OCI-LY1 (cell line): ENCODE results near the gene STK32C.

ENCODE experiments used
- H2AFZ ChIP-seq: fragments of 200-600 bp; sonication (generic), shearing (Covaris generic); 2 replicates; pipeline ENCODE4 v1.6.0; 2014; ENCODE audit warnings: antibody characterized with exemption, mild to moderate bottlenecking, low read length
- H3F3A ChIP-seq: fragments of 200-600 bp; sonication (generic), shearing (Covaris generic); 2 replicates; pipeline ENCODE4 v1.6.0; 2014; ENCODE audit warnings: mild to moderate bottlenecking, antibody characterized with exemption, low read length, moderate library complexity; ENCODE audit not compliant: insufficient read depth
- H3K27ac ChIP-seq: fragments of 200-600 bp; sonication (generic); 2 replicates; pipeline ENCODE4 v1.5.1; 2014; ENCODE audit warnings: low read length, mixed run types, mild to moderate bottlenecking, low read depth; ENCODE audit not compliant: poor library complexity, severe bottlenecking
- H3K27me3 ChIP-seq: fragments of 200-600 bp; sonication (generic); 2 replicates; pipeline ENCODE4 v1.6.0; 2014; ENCODE audit warnings: antibody characterized with exemption, mild to moderate bottlenecking, low read length, moderate library complexity; ENCODE audit not compliant: insufficient read depth
- H3K36me3 ChIP-seq: fragments of 200-600 bp; sonication (generic); 2 replicates; pipeline ENCODE4 v1.6.1; 2014; ENCODE audit warnings: mild to moderate bottlenecking, antibody characterized with exemption, low read length, moderate library complexity, mixed read lengths; ENCODE audit not compliant: insufficient read depth
- H3K4me1 ChIP-seq: fragments of 200-600 bp; sonication (generic); 2 replicates; pipeline ENCODE4 v1.5.1; 2014; ENCODE audit warnings: mild to moderate bottlenecking, low read length, moderate library complexity; ENCODE audit not compliant: insufficient read depth, severe bottlenecking
- H3K4me2 ChIP-seq: fragments of 200-600 bp; sonication (generic), shearing (Covaris generic); 2 replicates; pipeline ENCODE4 v1.6.1; 2014; ENCODE audit warnings: low read length
- H3K4me3 ChIP-seq: fragments of 200-600 bp; sonication (generic); 2 replicates; pipeline ENCODE4 v1.5.1; 2014; ENCODE audit warnings: low read length, low read depth, mild to moderate bottlenecking, mixed read lengths; ENCODE audit not compliant: poor library complexity, severe bottlenecking
- H3K79me2 ChIP-seq: fragments of 200-600 bp; shearing (Covaris generic); 2 replicates; pipeline ENCODE4 v1.6.1; 2016; ENCODE audit warnings: mixed run types, low read length, mixed read lengths; ENCODE audit not compliant: insufficient read depth
- H3K9ac ChIP-seq: fragments of 200-600 bp; sonication (generic), shearing (Covaris generic); 2 replicates; pipeline ENCODE4 v1.6.1; 2014; ENCODE audit warnings: mild to moderate bottlenecking, low read length, mixed read lengths
- H3K9me2 ChIP-seq: fragments of 200-600 bp; sonication (generic), shearing (Covaris generic); 2 replicates; pipeline ENCODE4 v1.6.1; 2014; ENCODE audit warnings: low read depth, mild to moderate bottlenecking, low read length, mixed read lengths
- H3K9me3 ChIP-seq: fragments of 200-600 bp; shearing (Covaris generic); 2 replicates; pipeline ENCODE4 v1.6.1; 2014; ENCODE audit warnings: low read length, mixed read lengths
- H4K20me1 ChIP-seq: fragments of 200-600 bp; sonication (generic), shearing (Covaris generic); 2 replicates; pipeline ENCODE4 v1.6.0; 2016; ENCODE audit warnings: mild to moderate bottlenecking, low read length; ENCODE audit not compliant: insufficient read depth
- EZH2 ChIP-seq: fragments of 200-600 bp; sonication (generic), shearing (Covaris generic); IDR thresholded peaks from 2 replicates; pipeline ENCODE4 v1.8.0; 2017; ENCODE audit warnings: borderline replicate concordance, mixed run types, mild to moderate bottlenecking, antibody characterized with exemption, low read length, moderate library complexity, mixed read lengths
- TF ChIP-seq, protein P1 (sequence below): fragments of 200-600 bp; sonication (generic), shearing (Covaris generic); IDR thresholded peaks from 2 replicates; pipeline ENCODE4 v1.5.1; 2017; ENCODE audit warnings: mild to moderate bottlenecking, antibody characterized with exemption, low read length, moderate library complexity, mixed read lengths

The STK32C gene

GRCh38 chr10:132252412-132252811 lies 55.3 kb downstream of the STK32C start:
- no peaks in the 10 kb centered on the region for H3F3A ChIP-seq
- no peak overlapping the region for H3K9ac ChIP-seq
- H3K4me1 ChIP-seq: no peaks in the 10 kb centered on the region
- H3K27me3 ChIP-seq: no peaks in the 10 kb centered on the region
- TF ChIP-seq, protein P1, sequence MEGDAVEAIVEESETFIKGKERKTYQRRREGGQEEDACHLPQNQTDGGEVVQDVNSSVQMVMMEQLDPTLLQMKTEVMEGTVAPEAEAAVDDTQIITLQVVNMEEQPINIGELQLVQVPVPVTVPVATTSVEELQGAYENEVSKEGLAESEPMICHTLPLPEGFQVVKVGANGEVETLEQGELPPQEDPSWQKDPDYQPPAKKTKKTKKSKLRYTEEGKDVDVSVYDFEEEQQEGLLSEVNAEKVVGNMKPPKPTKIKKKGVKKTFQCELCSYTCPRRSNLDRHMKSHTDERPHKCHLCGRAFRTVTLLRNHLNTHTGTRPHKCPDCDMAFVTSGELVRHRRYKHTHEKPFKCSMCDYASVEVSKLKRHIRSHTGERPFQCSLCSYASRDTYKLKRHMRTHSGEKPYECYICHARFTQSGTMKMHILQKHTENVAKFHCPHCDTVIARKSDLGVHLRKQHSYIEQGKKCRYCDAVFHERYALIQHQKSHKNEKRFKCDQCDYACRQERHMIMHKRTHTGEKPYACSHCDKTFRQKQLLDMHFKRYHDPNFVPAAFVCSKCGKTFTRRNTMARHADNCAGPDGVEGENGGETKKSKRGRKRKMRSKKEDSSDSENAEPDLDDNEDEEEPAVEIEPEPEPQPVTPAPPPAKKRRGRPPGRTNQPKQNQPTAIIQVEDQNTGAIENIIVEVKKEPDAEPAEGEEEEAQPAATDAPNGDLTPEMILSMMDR: no peak
- no peak for TF ChIP-seq EZH2
- H3K27ac ChIP-seq: no peak overlapping the region
- no peak overlapping the region for H3K4me2 ChIP-seq
- no peaks in the 10 kb centered on the region for H3K9me3 ChIP-seq
- no peaks in the 10 kb centered on the region for H3K36me3 ChIP-seq
- H2AFZ ChIP-seq: no peak overlapping the region
- no peaks in the 10 kb centered on the region for H3K9me2 ChIP-seq
- no peaks in the 10 kb centered on the region for H4K20me1 ChIP-seq
- H3K4me3 ChIP-seq: no peak overlapping the region
- no peaks in the 10 kb centered on the region for H3K79me2 ChIP-seq

- Histone ChIP-seq H2AFZ (no peak overlapping the region), H3K27me3 (no peaks in the 10 kb centered on the region), H3K9me3 (no peaks in the 10 kb centered on the region), H3K36me3 (no peaks in the 10 kb centered on the region), H3K4me1 (no peaks in the 10 kb centered on the region), H3K4me3 (no peak overlapping the region), H3K9ac (no peak overlapping the region), H3K27ac (no peak overlapping the region), H3K4me2 (no peak overlapping the region), H4K20me1 (no peaks in the 10 kb centered on the region), H3K9me2 (no peaks in the 10 kb centered on the region), H3K79me2 (no peaks in the 10 kb centered on the region), H3F3A (no peaks in the 10 kb centered on the region)
- TF ChIP-seq EZH2: no peak
- TF ChIP-seq, protein P1: no peak
These were observed 55.8 kb downstream of the STK32C start for GRCh38 chr10:132251928-132252327.

GRCh38 chr10:132250481-132251475 lies 57.0 kb downstream of the STK32C start:
- TF ChIP-seq EZH2: no peak
- TF ChIP-seq, protein P1: no peak
- H3K4me1 ChIP-seq: no peaks in the 10 kb centered on the region
- no peaks in the 10 kb centered on the region for H3F3A ChIP-seq
- no peak overlapping the region for H3K4me3 ChIP-seq
- H2AFZ ChIP-seq: no peak overlapping the region
- no peaks in the 10 kb centered on the region for H3K79me2 ChIP-seq
- H3K9me2 ChIP-seq: no peaks in the 10 kb centered on the region
- no peak overlapping the region for H3K9ac ChIP-seq
- no peak overlapping the region for H3K4me2 ChIP-seq
- H4K20me1 ChIP-seq: no peaks in the 10 kb centered on the region
- no peak overlapping the region for H3K27ac ChIP-seq
- H3K27me3 ChIP-seq: no peaks in the 10 kb centered on the region
- H3K9me3 ChIP-seq: no peaks in the 10 kb centered on the region
- no peaks in the 10 kb centered on the region for H3K36me3 ChIP-seq
